Fibroblast of mammary gland (primary cell): ENCODE measurements around the gene OAS3.

ENCODE experiments used
- DNase-seq: peaks from one replicate; pipeline ENCODE4 v3.0.0-alpha.2; 2010; ENCODE audit warnings: low read depth
- H3K4me3 ChIP-seq: 2 replicates; pipeline ENCODE4 v1.5.1; 2011; ENCODE audit warnings: low read depth, mild to moderate bottlenecking, low read length, moderate library complexity; ENCODE audit not compliant: control insufficient read depth
- CTCF ChIP-seq: conservative IDR thresholded peaks from 2 replicates; pipeline ENCODE4 v1.5.1; 2011; ENCODE audit warnings: low read depth, low read length, inconsistent platforms; ENCODE audit not compliant: control insufficient read depth, insufficient read depth

OAS3 gene

GRCh38 chr12:113006206-113006605 lies 67.9 kb downstream of the OAS3 start:
- DNase-seq, result no peak
- no peak overlapping the region for H3K4me3 ChIP-seq
- TF ChIP-seq CTCF, result no peak

- TF ChIP-seq CTCF, result no peak
- no peak overlapping the region for H3K4me3 ChIP-seq
These were observed 68.4 kb downstream of the OAS3 start for GRCh38 chr12:113006641-113007040.

GRCh38 chr12:113007166-113007565 lies 68.9 kb downstream of the OAS3 start:
- no peak overlapping the region for H3K4me3 ChIP-seq
- TF ChIP-seq CTCF, result no peak
- peak; percentile 17 for DNase-seq

More at GRCh38 chr12:113006641-113007040, 68.4 kb downstream of the OAS3 start:
- no peak for DNase-seq

- no peak overlapping the region for H3K4me3 ChIP-seq
- DNase-seq, result no peak
- TF ChIP-seq CTCF, result no peak
These were observed 72.4 kb downstream of the OAS3 start for GRCh38 chr12:113010701-113011100.

GRCh38 chr12:113014565-113014964 lies 76.3 kb downstream of the OAS3 start:
- no peak for TF ChIP-seq CTCF
- DNase-seq, result no peak
- no peak overlapping the region for H3K4me3 ChIP-seq

GRCh38 chr12:113016796-113017195 lies 78.5 kb downstream of the OAS3 start:
- no peak overlapping the region for H3K4me3 ChIP-seq
- DNase-seq, result no peak
- no peak for TF ChIP-seq CTCF

- DNase-seq, result no peak
- H3K4me3 ChIP-seq, result no peak overlapping the region
- no peak for TF ChIP-seq CTCF
These were observed 80.8 kb downstream of the OAS3 start for GRCh38 chr12:113019025-113019424.
